IMR-90 (cell line): Measurements from ENCODE around the gene PPP1CA. TPM values are rescaled to one million over a fixed set of nuclear protein-coding genes. Genes with fewer than 3 reads are reported as not detected.

Source experiments
- ATAC-seq: fragments of 200-7000 bp; cut with Tn5 transposase; 2 replicates; pipeline ENCODE4 v1.9.1; 2020; ENCODE audit warnings: low read depth, mild to moderate bottlenecking, moderate library complexity
- BruUV-seq: library from RNA; stranded (reverse); fragments of 400-500 nt; replicated peaks from 2 replicates; lab custom pipeline; 2021; lab: Mats Ljungman, UMichigan
- CTCF ChIA-PET: fragments of 300-600 bp; formaldehyde crosslinking; extraction: SDS; loops from one replicate; lab custom pipeline; 2021; ENCODE audit warnings: antibody characterized with exemption; lab: Yijun Ruan, JAX
- POLR2A ChIA-PET: fragments of 300-600 bp; sonication (Branson Sonifier 250); formaldehyde crosslinking; loops from one replicate; lab custom pipeline; 2022; ENCODE audit warnings: antibody characterized with exemption; ENCODE audit not compliant: unreplicated experiment; lab: Charles Lee
- DNase-seq: peaks from one replicate; pipeline ENCODE4 v3.0.0; 2013
- H2AFZ ChIP-seq: replicated peaks from 2 replicates; pipeline ENCODE3; 2013; ENCODE audit warnings: low read length, mild to moderate bottlenecking; ENCODE audit not compliant: poor library complexity
- H2AK5ac ChIP-seq: 2 replicates; pipeline ENCODE4 v1.6.1; 2013; ENCODE audit warnings: low read depth, low read length, inconsistent platforms
- H2AK9ac ChIP-seq: replicated peaks from 2 replicates; pipeline ENCODE3; 2013; ENCODE audit warnings: mild to moderate bottlenecking, low read depth, low read length, moderate library complexity; ENCODE audit not compliant: poor library complexity
- H2BK120ac ChIP-seq: 2 replicates; pipeline ENCODE4 v1.6.1; 2013; ENCODE audit warnings: low read depth, low read length, inconsistent platforms
- H2BK15ac ChIP-seq: 3 replicates; pipeline ENCODE4 v1.6.1; 2013; ENCODE audit warnings: low read depth, low read length, inconsistent platforms
- H2BK20ac ChIP-seq: 2 replicates; pipeline ENCODE4 v1.6.1; 2013; ENCODE audit warnings: low read depth, mild to moderate bottlenecking, inconsistent platforms, low read length, moderate library complexity
- H2BK5ac ChIP-seq: 2 replicates; pipeline ENCODE4 v1.6.1; 2013; ENCODE audit warnings: mild to moderate bottlenecking, low read depth, low read length, inconsistent platforms; ENCODE audit not compliant: poor library complexity, severe bottlenecking
- H3K14ac ChIP-seq: replicated peaks from 2 replicates; pipeline ENCODE4 v1.6.1; 2013; ENCODE audit warnings: low read depth, low read length, inconsistent platforms
- H3K18ac ChIP-seq: 2 replicates; pipeline ENCODE4 v1.6.1; 2013; ENCODE audit warnings: low read depth, low read length, control low read depth
- H3K23ac ChIP-seq: 2 replicates; pipeline ENCODE4 v1.6.1; 2013; ENCODE audit warnings: low read depth, low read length, inconsistent platforms
- H3K27ac ChIP-seq: 2 replicates; pipeline ENCODE4 v1.5.1; 2013; ENCODE audit warnings: mild to moderate bottlenecking, control low read depth, low read length; ENCODE audit not compliant: insufficient read depth
- H3K27me3 ChIP-seq: 2 replicates; pipeline ENCODE4 v1.6.1; 2013; ENCODE audit warnings: low read length; ENCODE audit not compliant: control insufficient read depth, insufficient read depth
- H3K36me3 ChIP-seq: 2 replicates; pipeline ENCODE4 v1.6.1; 2013; ENCODE audit warnings: low read length, mixed read lengths; ENCODE audit not compliant: control insufficient read depth, insufficient read depth
- H3K4ac ChIP-seq: 2 replicates; pipeline ENCODE4 v1.6.1; 2013; ENCODE audit warnings: low read depth, low read length, inconsistent platforms
- H3K4me1 ChIP-seq: 2 replicates; pipeline ENCODE4 v1.6.1; 2013; ENCODE audit warnings: low read length, mixed read lengths; ENCODE audit not compliant: control insufficient read depth, insufficient read depth
- H3K4me2 ChIP-seq: 2 replicates; pipeline ENCODE4 v1.6.1; 2013; ENCODE audit warnings: low read depth, mild to moderate bottlenecking, control low read depth, low read length, moderate library complexity
- H3K4me3 ChIP-seq: 2 replicates; pipeline ENCODE4 v1.5.1; 2013; ENCODE audit warnings: low read depth, mild to moderate bottlenecking, control low read depth, low read length, moderate library complexity; ENCODE audit not compliant: insufficient read depth
- H3K56ac ChIP-seq: 2 replicates; pipeline ENCODE4 v1.6.1; 2013; ENCODE audit warnings: low read length, inconsistent platforms; ENCODE audit not compliant: insufficient read depth; ENCODE audit errors: extremely low read depth
- H3K79me1 ChIP-seq, 2 experiments: 2 replicates each; pipeline ENCODE4 v1.6.1; 2013; ENCODE audit warnings: low read length in 2 of 2, inconsistent platforms in 1 of 2, low read depth in 1 of 2
- H3K9ac ChIP-seq: 2 replicates; pipeline ENCODE4 v1.6.1; 2013; ENCODE audit warnings: low read depth, low read length, control low read depth
- H3K9me1 ChIP-seq: 2 replicates; pipeline ENCODE4 v1.6.1; 2013; ENCODE audit warnings: low read length, inconsistent platforms; ENCODE audit not compliant: insufficient read depth
- H3K9me3 ChIP-seq: 2 replicates; pipeline ENCODE4 v1.6.1; 2013; ENCODE audit warnings: low read length; ENCODE audit not compliant: control insufficient read depth, insufficient read depth
- H4K20me1 ChIP-seq: 2 replicates; pipeline ENCODE4 v1.6.1; 2013; ENCODE audit warnings: low read length, inconsistent platforms; ENCODE audit not compliant: insufficient read depth
- H4K5ac ChIP-seq: 2 replicates; pipeline ENCODE4 v1.6.1; 2013; ENCODE audit warnings: mild to moderate bottlenecking, low read depth, low read length, control low read depth
- H4K8ac ChIP-seq, 2 experiments: 2 replicates each; pipeline ENCODE4 v1.6.1; 2013; ENCODE audit warnings: low read depth in 2 of 2, low read length in 2 of 2, control low read depth in 1 of 2, inconsistent platforms in 1 of 2
- H4K91ac ChIP-seq: 2 replicates; pipeline ENCODE4 v1.6.1; 2013; ENCODE audit warnings: low read depth, low read length, inconsistent platforms; ENCODE audit not compliant: insufficient read depth
- BHLHE40 ChIP-seq: fragments of 150-350 bp; IDR thresholded peaks from 2 replicates; pipeline ENCODE4 v1.6.1; 2016; ENCODE audit warnings: mild to moderate bottlenecking, low read depth, low read length
- CHD1 ChIP-seq: IDR thresholded peaks from 2 replicates; pipeline ENCODE4 v1.6.1; 2012; ENCODE audit warnings: low read depth, low read length, improper control_type of control experiment
- MAFK ChIP-seq: IDR thresholded peaks from 2 replicates; pipeline ENCODE4 v1.6.1; 2012; ENCODE audit warnings: low read depth, low read length, improper control_type of control experiment
- MAZ ChIP-seq: IDR thresholded peaks from 2 replicates; pipeline ENCODE4 v1.6.1; 2012; ENCODE audit warnings: low read depth, mild to moderate bottlenecking, low read length, improper control_type of control experiment, moderate library complexity, borderline replicate concordance
- NFE2L2 ChIP-seq: fragments of 150-350 bp; IDR thresholded peaks from 2 replicates; pipeline ENCODE4 v1.6.1; 2016; ENCODE audit warnings: low read depth, mild to moderate bottlenecking, low read length
- POLR2A ChIP-seq: IDR thresholded peaks from 2 replicates; pipeline ENCODE4 v1.6.1; 2012; ENCODE audit warnings: mild to moderate bottlenecking, low read depth, low read length
- RCOR1 ChIP-seq: IDR thresholded peaks from 2 replicates; pipeline ENCODE4 v1.6.1; 2012; ENCODE audit warnings: mild to moderate bottlenecking, low read length, improper control_type of control experiment; ENCODE audit not compliant: insufficient replicate concordance
- RFX5 ChIP-seq: IDR thresholded peaks from 2 replicates; pipeline ENCODE4 v1.8.0; 2012; ENCODE audit warnings: low read depth, mild to moderate bottlenecking, low read length, moderate library complexity
- SMC3 ChIP-seq: fragments of 150-350 bp; IDR thresholded peaks from 2 replicates; pipeline ENCODE4 v1.6.1; 2016; ENCODE audit warnings: low read depth, mild to moderate bottlenecking, antibody characterized with exemption, low read length, moderate library complexity
- USF2 ChIP-seq: fragments of 150-350 bp; IDR thresholded peaks from 2 replicates; pipeline ENCODE4 v1.6.1; 2017; ENCODE audit warnings: mild to moderate bottlenecking, antibody characterized with exemption, low read length, low read depth
- WGBS, 2 experiments: methylation state at CpG; one replicate each; pipeline versions ENCODE4 v1.1.5 to v1.1.7; 2013; ENCODE audit warnings: missing lambda C conversion rate in 2 of 2; ENCODE audit not compliant: insufficient read length in 1 of 2; ENCODE audit errors: extremely low coverage in 2 of 2; 5-methylcytosine and 5-hydroxymethylcytosine counted together
- dilution Hi-C: fragments of 300-500 bp; cut with HindIII; formaldehyde crosslinking; loops from one replicate; pipeline ENCODE4 v1.14.3; 2018; ENCODE audit warnings: low sequenced_read_pairs; ENCODE audit not compliant: unreplicated experiment
- in situ Hi-C: fragments of 300-500 bp; cut with MboI; formaldehyde crosslinking; loops from 3 replicates; pipeline ENCODE4 v1.14.3; 2019; ENCODE audit warnings: low sequenced_read_pairs, inconsistent platforms, mixed read lengths
- intact Hi-C: fragments of 100-400 bp; cut with micrococcal nuclease; formaldehyde crosslinking; loops from 2 replicates; pipeline ENCODE4 v1.10.0; 2022
- polyA plus RNA-seq, 3 experiments: library from polyadenylated mRNA; depleted of rRNA; stranded (reverse); fragments of >200 nt; gene quantifications; 2 replicates each; pipeline ENCODE4 v1.2.3, GENCODE V29; 2012; ENCODE audit warnings: low replicate concordance in 1 of 3
- total RNA-seq: library from RNA; depleted of rRNA; stranded (reverse); fragments of >200 nt; gene quantifications from 2 replicates; pipeline ENCODE4 v1.2.3, GENCODE V29; 2012
- TF ChIP-seq, protein P1 (sequence below): fragments of 150-350 bp; IDR thresholded peaks from 2 replicates; pipeline ENCODE4 v1.6.1; 2016; ENCODE audit warnings: low read depth, mild to moderate bottlenecking, low read length, moderate library complexity, borderline replicate concordance

The PPP1CA gene
- total and polyA plus RNA-seq, 2 of the 4 experiments (the other 2 are of a cell fraction): 228 to 313 TPM

- Histone ChIP-seq H4K5ac (no peak overlapping the region), H3K27me3 (no peaks in the 10 kb centered on the region), H4K20me1 (peaks cover 47% of the 10 kb centered on the region), H2BK15ac (no peak overlapping the region), H2AK5ac (no peak overlapping the region), H2BK5ac (no peak overlapping the region), H3K56ac (no peak overlapping the region), H2BK120ac (no peak overlapping the region), H2BK20ac (no peak overlapping the region), H2AK9ac (no peak overlapping the region), H3K4me2 (no peak overlapping the region), H2AFZ (no peak overlapping the region), H3K9me3 (no peaks in the 10 kb centered on the region), H3K23ac (no peak overlapping the region), H3K9me1 (peaks cover 36% of the 10 kb centered on the region), H4K91ac (no peak overlapping the region), H3K9ac (no peak overlapping the region), H3K27ac (no peak overlapping the region), H3K4ac (no peak overlapping the region), H3K18ac (no peak overlapping the region), H3K14ac (no peak overlapping the region), H3K4me1 (peaks cover 36% of the 10 kb centered on the region), H3K4me3 (no peak overlapping the region), H3K79me1 (peaks cover 8 to 62% of the 10 kb centered on the region in 2 experiments; a peak in 3 of 4 replicates), H4K8ac (no peak overlapping the region), H3K36me3 (peaks cover 26% of the 10 kb centered on the region)
- intact Hi-C loops: no loop called here
- CTCF ChIA-PET: no interaction called here
- TF ChIP-seq MAFK: no peak
- TF ChIP-seq RFX5: no peak
- TF ChIP-seq MAZ: no peak
- TF ChIP-seq RCOR1: no peak
- TF ChIP-seq USF2: no peak
- no peak for TF ChIP-seq CHD1
- TF ChIP-seq, protein P1, sequence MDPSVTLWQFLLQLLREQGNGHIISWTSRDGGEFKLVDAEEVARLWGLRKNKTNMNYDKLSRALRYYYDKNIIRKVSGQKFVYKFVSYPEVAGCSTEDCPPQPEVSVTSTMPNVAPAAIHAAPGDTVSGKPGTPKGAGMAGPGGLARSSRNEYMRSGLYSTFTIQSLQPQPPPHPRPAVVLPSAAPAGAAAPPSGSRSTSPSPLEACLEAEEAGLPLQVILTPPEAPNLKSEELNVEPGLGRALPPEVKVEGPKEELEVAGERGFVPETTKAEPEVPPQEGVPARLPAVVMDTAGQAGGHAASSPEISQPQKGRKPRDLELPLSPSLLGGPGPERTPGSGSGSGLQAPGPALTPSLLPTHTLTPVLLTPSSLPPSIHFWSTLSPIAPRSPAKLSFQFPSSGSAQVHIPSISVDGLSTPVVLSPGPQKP: no peak
- no peak for TF ChIP-seq SMC3
- no peak for TF ChIP-seq NFE2L2
- no peak for TF ChIP-seq POLR2A
- TF ChIP-seq BHLHE40: no peak
- ATAC-seq (no peak), DNase-seq (no peak)
- dilution Hi-C loops: no loop called here
- BruUV-seq: no TSS peak
- in situ Hi-C loops: no loop called here
- WGBS, 2 experiments: 81% methylated on average over 14 of the region's 24 CpGs; no CpG with 5 or more reads in 1 of the 2 experiments
- POLR2A ChIA-PET: no interaction called here
Measured at GRCh38 chr11:67364783-67365722, 36.6 kb downstream of the PPP1CA start.
